K562 (cell line): ENCODE data around the gene SPIN3. TPM values are rescaled to one million over a fixed set of nuclear protein-coding genes. Genes with fewer than 3 reads are reported as not detected.

Experiments used
- HLTF ChIP-seq: fragments of 450-650 bp; IDR thresholded peaks from 2 replicates; pipeline ENCODE4 v1.6.1; 2016
- KAT8 ChIP-seq: fragments of 450-650 bp; IDR thresholded peaks from 2 replicates; pipeline ENCODE4 v1.6.1; 2016; ENCODE audit warnings: low read depth, mild to moderate bottlenecking
- MITF ChIP-seq: IDR thresholded peaks from 2 replicates; pipeline ENCODE4 v1.6.1; 2014; ENCODE audit warnings: antibody characterized with exemption
- POLR2A ChIP-seq: fragments of 450-650 bp; conservative IDR thresholded peaks from 2 replicates; pipeline ENCODE4 v1.6.1; 2016
- POLR2B ChIP-seq: fragments of 450-650 bp; IDR thresholded peaks from 2 replicates; pipeline ENCODE4 v1.6.1; 2018; ENCODE audit warnings: low read depth; ENCODE audit not compliant: partially characterized antibody
- SIX5 ChIP-seq, 2 experiments: IDR thresholded peaks; 2 replicates each; pipeline ENCODE4 v1.6.1; 2011; ENCODE audit warnings: low read length in 2 of 2, borderline replicate concordance in 1 of 2, low read depth in 1 of 2, mild to moderate bottlenecking in 1 of 2, moderate library complexity in 1 of 2; ENCODE audit not compliant: insufficient read depth in 1 of 2
- ZBTB7A ChIP-seq: IDR thresholded peaks from 2 replicates; pipeline ENCODE4 v1.6.1; 2011; ENCODE audit warnings: low read depth, mild to moderate bottlenecking, low read length, moderate library complexity, borderline replicate concordance; ENCODE audit not compliant: control insufficient read depth
- polyA plus RNA-seq, 8 experiments: library from polyadenylated mRNA; depleted of rRNA in 4 of 8; stranded (reverse) in 5 of 8; unstranded in 3 of 8; fragments of >200 nt; fragmentation: Nextera tagmentation in 2 of 8; fragmentation: Illumina TruSeq in 1 of 8; extraction: Ambion mirVana in 2 of 8; extraction: Trizol in 1 of 8; gene quantifications; 2 replicates each; pipeline versions ENCODE4 v1.2.1 to v1.2.3, GENCODE V29; 2011 to 2014; ENCODE audit warnings: inconsistent platforms in 1 of 8, missing spikeins in 1 of 8
- total RNA-seq, 7 experiments: library from RNA; depleted of rRNA in 6 of 7; stranded (reverse); fragments of >200 nt in 6 of 7; fragmentation: Illumina TruSeq in 2 of 7; extraction: Trizol in 2 of 7; gene quantifications; 2 replicates each; pipeline versions ENCODE4 v1.2.1 to v1.2.3, GENCODE V29; 2011 to 2021; ENCODE audit warnings: low replicate concordance in 1 of 7
- TF ChIP-seq, protein P1 (sequence below): fragments of 250-450 bp; sonication (Bioruptor Pico); IDR thresholded peaks from 2 replicates; pipeline ENCODE4 v1.8.0; 2022; ENCODE audit warnings: inconsistent platforms, mild to moderate bottlenecking, moderate library complexity, borderline replicate concordance
- TF ChIP-seq, protein P2 (sequence below), 2 experiments: fragments of 450-650 bp in 1 of 2; sonication (generic) in 1 of 2; formaldehyde crosslinking in 1 of 2; IDR thresholded peaks; 2 replicates each; pipeline versions ENCODE4 v1.7.1 to v1.9.0; 2016 to 2022; ENCODE audit warnings: inconsistent platforms in 1 of 2, mild to moderate bottlenecking in 1 of 2, missing genetic modification reagents in 1 of 2
- TF ChIP-seq, protein P3 (sequence below): fragments of 450-650 bp; IDR thresholded peaks from 2 replicates; pipeline ENCODE4 v1.6.1; 2017; ENCODE audit warnings: antibody characterized with exemption, mild to moderate bottlenecking

Gene SPIN3
- total and polyA plus RNA-seq, 9 of the 15 experiments (the other 6 are each of a cell fraction or from before 2014, with no cell fraction given) = 1.6 to 8.0 (median 6.4) TPM

GRCh38 chrX:56995271-56995994 lies at the start of gene SPIN3 (continued):
- TF ChIP-seq SIX5 (IDR thresholded peaks at IDR 0.05; ENCODE audit: borderline replicate concordance in 1 of 2, insufficient read depth in 1 of 2, low read depth in 1 of 2, low read length in 2 of 2) = no peak
- TF ChIP-seq, protein P1, sequence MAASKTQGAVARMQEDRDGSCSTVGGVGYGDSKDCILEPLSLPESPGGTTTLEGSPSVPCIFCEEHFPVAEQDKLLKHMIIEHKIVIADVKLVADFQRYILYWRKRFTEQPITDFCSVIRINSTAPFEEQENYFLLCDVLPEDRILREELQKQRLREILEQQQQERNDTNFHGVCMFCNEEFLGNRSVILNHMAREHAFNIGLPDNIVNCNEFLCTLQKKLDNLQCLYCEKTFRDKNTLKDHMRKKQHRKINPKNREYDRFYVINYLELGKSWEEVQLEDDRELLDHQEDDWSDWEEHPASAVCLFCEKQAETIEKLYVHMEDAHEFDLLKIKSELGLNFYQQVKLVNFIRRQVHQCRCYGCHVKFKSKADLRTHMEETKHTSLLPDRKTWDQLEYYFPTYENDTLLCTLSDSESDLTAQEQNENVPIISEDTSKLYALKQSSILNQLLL (CRISPR knock-in tag) = no peak
- peak; percentile 55 for TF ChIP-seq POLR2B
- TF ChIP-seq, protein P2, sequence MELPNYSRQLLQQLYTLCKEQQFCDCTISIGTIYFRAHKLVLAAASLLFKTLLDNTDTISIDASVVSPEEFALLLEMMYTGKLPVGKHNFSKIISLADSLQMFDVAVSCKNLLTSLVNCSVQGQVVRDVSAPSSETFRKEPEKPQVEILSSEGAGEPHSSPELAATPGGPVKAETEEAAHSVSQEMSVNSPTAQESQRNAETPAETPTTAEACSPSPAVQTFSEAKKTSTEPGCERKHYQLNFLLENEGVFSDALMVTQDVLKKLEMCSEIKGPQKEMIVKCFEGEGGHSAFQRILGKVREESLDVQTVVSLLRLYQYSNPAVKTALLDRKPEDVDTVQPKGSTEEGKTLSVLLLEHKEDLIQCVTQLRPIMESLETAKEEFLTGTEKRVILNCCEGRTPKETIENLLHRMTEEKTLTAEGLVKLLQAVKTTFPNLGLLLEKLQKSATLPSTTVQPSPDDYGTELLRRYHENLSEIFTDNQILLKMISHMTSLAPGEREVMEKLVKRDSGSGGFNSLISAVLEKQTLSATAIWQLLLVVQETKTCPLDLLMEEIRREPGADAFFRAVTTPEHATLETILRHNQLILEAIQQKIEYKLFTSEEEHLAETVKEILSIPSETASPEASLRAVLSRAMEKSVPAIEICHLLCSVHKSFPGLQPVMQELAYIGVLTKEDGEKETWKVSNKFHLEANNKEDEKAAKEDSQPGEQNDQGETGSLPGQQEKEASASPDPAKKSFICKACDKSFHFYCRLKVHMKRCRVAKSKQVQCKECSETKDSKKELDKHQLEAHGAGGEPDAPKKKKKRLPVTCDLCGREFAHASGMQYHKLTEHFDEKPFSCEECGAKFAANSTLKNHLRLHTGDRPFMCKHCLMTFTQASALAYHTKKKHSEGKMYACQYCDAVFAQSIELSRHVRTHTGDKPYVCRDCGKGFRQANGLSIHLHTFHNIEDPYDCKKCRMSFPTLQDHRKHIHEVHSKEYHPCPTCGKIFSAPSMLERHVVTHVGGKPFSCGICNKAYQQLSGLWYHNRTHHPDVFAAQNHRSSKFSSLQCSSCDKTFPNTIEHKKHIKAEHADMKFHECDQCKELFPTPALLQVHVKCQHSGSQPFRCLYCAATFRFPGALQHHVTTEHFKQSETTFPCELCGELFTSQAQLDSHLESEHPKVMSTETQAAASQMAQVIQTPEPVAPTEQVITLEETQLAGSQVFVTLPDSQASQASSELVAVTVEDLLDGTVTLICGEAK (IDR thresholded peaks at IDR 0.05) = peak; percentile 70
- TF ChIP-seq, protein P2 (CRISPR knock-in tag; IDR thresholded peaks at IDR 0.05) = no peak
- TF ChIP-seq, protein P3, sequence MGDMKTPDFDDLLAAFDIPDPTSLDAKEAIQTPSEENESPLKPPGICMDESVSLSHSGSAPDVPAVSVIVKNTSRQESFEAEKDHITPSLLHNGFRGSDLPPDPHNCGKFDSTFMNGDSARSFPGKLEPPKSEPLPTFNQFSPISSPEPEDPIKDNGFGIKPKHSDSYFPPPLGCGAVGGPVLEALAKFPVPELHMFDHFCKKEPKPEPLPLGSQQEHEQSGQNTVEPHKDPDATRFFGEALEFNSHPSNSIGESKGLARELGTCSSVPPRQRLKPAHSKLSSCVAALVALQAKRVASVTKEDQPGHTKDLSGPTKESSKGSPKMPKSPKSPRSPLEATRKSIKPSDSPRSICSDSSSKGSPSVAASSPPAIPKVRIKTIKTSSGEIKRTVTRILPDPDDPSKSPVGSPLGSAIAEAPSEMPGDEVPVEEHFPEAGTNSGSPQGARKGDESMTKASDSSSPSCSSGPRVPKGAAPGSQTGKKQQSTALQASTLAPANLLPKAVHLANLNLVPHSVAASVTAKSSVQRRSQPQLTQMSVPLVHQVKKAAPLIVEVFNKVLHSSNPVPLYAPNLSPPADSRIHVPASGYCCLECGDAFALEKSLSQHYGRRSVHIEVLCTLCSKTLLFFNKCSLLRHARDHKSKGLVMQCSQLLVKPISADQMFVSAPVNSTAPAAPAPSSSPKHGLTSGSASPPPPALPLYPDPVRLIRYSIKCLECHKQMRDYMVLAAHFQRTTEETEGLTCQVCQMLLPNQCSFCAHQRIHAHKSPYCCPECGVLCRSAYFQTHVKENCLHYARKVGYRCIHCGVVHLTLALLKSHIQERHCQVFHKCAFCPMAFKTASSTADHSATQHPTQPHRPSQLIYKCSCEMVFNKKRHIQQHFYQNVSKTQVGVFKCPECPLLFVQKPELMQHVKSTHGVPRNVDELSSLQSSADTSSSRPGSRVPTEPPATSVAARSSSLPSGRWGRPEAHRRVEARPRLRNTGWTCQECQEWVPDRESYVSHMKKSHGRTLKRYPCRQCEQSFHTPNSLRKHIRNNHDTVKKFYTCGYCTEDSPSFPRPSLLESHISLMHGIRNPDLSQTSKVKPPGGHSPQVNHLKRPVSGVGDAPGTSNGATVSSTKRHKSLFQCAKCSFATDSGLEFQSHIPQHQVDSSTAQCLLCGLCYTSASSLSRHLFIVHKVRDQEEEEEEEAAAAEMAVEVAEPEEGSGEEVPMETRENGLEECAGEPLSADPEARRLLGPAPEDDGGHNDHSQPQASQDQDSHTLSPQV = no peak
- peak; percentile 18; the same call in 1 of the 2 replicates for TF ChIP-seq ZBTB7A
- no peak for TF ChIP-seq MITF
- TF ChIP-seq HLTF = no peak
- peak; percentile 77 for TF ChIP-seq POLR2A
- TF ChIP-seq KAT8 = no peak
